BLaER1 (cell line): ENCODE data around the gene TSFM.

ENCODE experiments used
- H3K27ac ChIP-seq: shearing (Covaris generic); formaldehyde crosslinking; 2 replicates; pipeline ENCODE4 v1.8.1; 2022
- H3K27me3 ChIP-seq: shearing (Covaris generic); formaldehyde crosslinking; 2 replicates; pipeline ENCODE4 v1.8.1; 2022
- H3K36me3 ChIP-seq: shearing (Covaris generic); formaldehyde crosslinking; 2 replicates; pipeline ENCODE4 v1.8.1; 2022
- H3K4me1 ChIP-seq: shearing (Covaris generic); formaldehyde crosslinking; 2 replicates; pipeline ENCODE4 v1.8.1; 2022
- H3K4me2 ChIP-seq: shearing (Covaris generic); formaldehyde crosslinking; 2 replicates; pipeline ENCODE4 v1.8.1; 2022
- H3K4me3 ChIP-seq: shearing (Covaris generic); formaldehyde crosslinking; 2 replicates; pipeline ENCODE4 v1.8.1; 2022
- H3K9ac ChIP-seq: shearing (Covaris generic); formaldehyde crosslinking; 2 replicates; pipeline ENCODE4 v1.8.1; 2022
- H3K9me3 ChIP-seq: shearing (Covaris generic); formaldehyde crosslinking; 2 replicates; pipeline ENCODE4 v1.8.1; 2022
- H4K20me1 ChIP-seq: shearing (Covaris generic); formaldehyde crosslinking; 2 replicates; pipeline ENCODE4 v1.8.1; 2022
- Cebpa-rat ChIP-seq: shearing (Covaris generic); IDR thresholded peaks from 2 replicates; pipeline ENCODE4 v1.8.1; 2022

TSFM gene

GRCh38 chr12:57782608-57783465 is at the start of gene TSFM:
TSS of gene TSFM (plus strand) at chr12:57782787. CDS start at chr12:57782802, 15 bp downstream.
- Histone ChIP-seq H3K4me3 (peak within 1 kb of the TSS; percentile 92), H3K9ac (peak within 1 kb of the TSS; percentile 92), H3K4me2 (peak within 1 kb of the TSS; percentile 92), H3K9me3 (no peaks in the 10 kb centered on the region), H3K36me3 (peaks cover 59% of the 10 kb centered on the region), H3K4me1 (peaks cover 35% of the 10 kb centered on the region), H3K27me3 (no peaks in the 10 kb centered on the region), H4K20me1 (peaks cover 36% of the 10 kb centered on the region), H3K27ac (peak within 1 kb of the TSS; percentile 83)
- peak; percentile 69; the same call in 1 of the 2 replicates for TF ChIP-seq Cebpa-rat

- Histone ChIP-seq H3K4me3 (no peak overlapping the region), H3K9ac (no peak overlapping the region), H3K9me3 (no peaks in the 10 kb centered on the region), H3K27ac (no peak overlapping the region), H3K36me3 (peaks cover 83% of the 10 kb centered on the region), H3K4me2 (no peak overlapping the region), H3K27me3 (no peaks in the 10 kb centered on the region), H4K20me1 (peaks cover 33% of the 10 kb centered on the region), H3K4me1 (no peaks in the 10 kb centered on the region)
- no peak for TF ChIP-seq Cebpa-rat
These were observed 48.7 kb upstream of the TSFM start for GRCh38 chr12:57733928-57734327.

- Histone ChIP-seq H3K4me3 (no peak overlapping the region), H3K9ac (no peak overlapping the region), H3K36me3 (peaks cover 84% of the 10 kb centered on the region), H3K9me3 (no peaks in the 10 kb centered on the region), H3K4me2 (no peak overlapping the region), H3K4me1 (peaks cover 6% of the 10 kb centered on the region), H3K27ac (no peak overlapping the region), H3K27me3 (no peaks in the 10 kb centered on the region), H4K20me1 (peaks cover 38% of the 10 kb centered on the region)
- no peak for TF ChIP-seq Cebpa-rat
These were observed 48.0 kb upstream of the TSFM start for GRCh38 chr12:57734591-57734990.

- Histone ChIP-seq H3K27me3 (no peaks in the 10 kb centered on the region), H3K9me3 (no peaks in the 10 kb centered on the region), H3K4me1 (peaks cover 14% of the 10 kb centered on the region), H4K20me1 (peaks cover 38% of the 10 kb centered on the region), H3K9ac (no peak overlapping the region), H3K4me2 (no peak overlapping the region), H3K27ac (no peak overlapping the region), H3K4me3 (no peak overlapping the region), H3K36me3 (peaks cover 78% of the 10 kb centered on the region)
- no peak for TF ChIP-seq Cebpa-rat
These were observed 47.3 kb upstream of the TSFM start for GRCh38 chr12:57735198-57735855.

- Histone ChIP-seq H3K36me3 (peaks cover 70% of the 10 kb centered on the region), H3K4me3 (no peak overlapping the region), H3K9me3 (no peaks in the 10 kb centered on the region), H3K27me3 (no peaks in the 10 kb centered on the region), H3K9ac (no peak overlapping the region), H3K4me1 (peaks cover 22% of the 10 kb centered on the region), H3K27ac (no peak overlapping the region), H4K20me1 (peaks cover 38% of the 10 kb centered on the region), H3K4me2 (no peak overlapping the region)
- no peak for TF ChIP-seq Cebpa-rat
These were observed 46.4 kb upstream of the TSFM start for GRCh38 chr12:57735952-57736740.

- no peak for TF ChIP-seq Cebpa-rat
- Histone ChIP-seq H3K9ac (no peak overlapping the region), H3K4me2 (no peak overlapping the region), H3K27me3 (no peaks in the 10 kb centered on the region), H4K20me1 (peaks cover 38% of the 10 kb centered on the region), H3K4me1 (peaks cover 30% of the 10 kb centered on the region), H3K4me3 (no peak overlapping the region), H3K9me3 (no peaks in the 10 kb centered on the region), H3K27ac (no peak overlapping the region), H3K36me3 (peaks cover 62% of the 10 kb centered on the region)
These were observed 45.7 kb upstream of the TSFM start for GRCh38 chr12:57736741-57737466.

GRCh38 chr12:57737467-57738460 is 44.8 kb upstream of the TSFM start:
- Histone ChIP-seq H3K27ac (no peak overlapping the region), H3K9me3 (no peaks in the 10 kb centered on the region), H4K20me1 (peaks cover 38% of the 10 kb centered on the region), H3K9ac (no peak overlapping the region), H3K4me1 (peaks cover 38% of the 10 kb centered on the region), H3K4me2 (no peak overlapping the region), H3K4me3 (no peak overlapping the region), H3K36me3 (peaks cover 53% of the 10 kb centered on the region), H3K27me3 (no peaks in the 10 kb centered on the region)
- no peak for TF ChIP-seq Cebpa-rat

GRCh38 chr12:57738661-57739237 is 43.8 kb upstream of the TSFM start, which contains the start of gene AGAP2:
TSS of gene AGAP2 (minus strand) at chr12:57738742. CDS start at chr12:57738246, 496 bp downstream.
- H3K9ac ChIP-seq = no peak within 1 kb of the TSS
- H3K4me1 ChIP-seq = peaks cover 41% of the 10 kb centered on the region
- H3K4me3 ChIP-seq = no peak within 1 kb of the TSS
- H3K36me3 ChIP-seq = peaks cover 43% of the 10 kb centered on the region
- peak within 1 kb of the TSS; percentile 96 for H3K4me2 ChIP-seq
- no peak for TF ChIP-seq Cebpa-rat
- peaks cover 32% of the 10 kb centered on the region for H4K20me1 ChIP-seq
- H3K9me3 ChIP-seq = no peaks in the 10 kb centered on the region
- peak within 1 kb of the TSS; percentile 66; the same call in 1 of the 2 replicates for H3K27ac ChIP-seq
- no peaks in the 10 kb centered on the region for H3K27me3 ChIP-seq
